GM06990 (cell line): ENCODE data around the gene SLC25A41.

ENCODE experiments used
- DNase-seq: peaks from one replicate; pipeline ENCODE4 v3.0.0-alpha.2; 2011; ENCODE audit not compliant: insufficient read length; ENCODE audit errors: extremely low read depth
- H3K27me3 ChIP-seq: replicated peaks from 2 replicates; pipeline ENCODE4 v1.6.0; 2011; ENCODE audit warnings: low read length; ENCODE audit not compliant: control insufficient read depth, insufficient read depth
- H3K36me3 ChIP-seq: 2 replicates; pipeline ENCODE4 v1.5.1; 2011; ENCODE audit warnings: low read length; ENCODE audit not compliant: control insufficient read depth, insufficient read depth
- H3K4me3 ChIP-seq: replicated peaks from 2 replicates; pipeline ENCODE4 v1.5.1; 2011; ENCODE audit warnings: low read depth, mild to moderate bottlenecking, control low read depth, low read length
- TF ChIP-seq, protein P1 (sequence below): IDR thresholded peaks from 2 replicates; pipeline ENCODE4 v1.5.1; 2011; ENCODE audit warnings: low read length, control low read depth, mild to moderate bottlenecking, inconsistent platforms; ENCODE audit not compliant: insufficient read depth, poor library complexity, severe bottlenecking

Gene SLC25A41

DNA sequence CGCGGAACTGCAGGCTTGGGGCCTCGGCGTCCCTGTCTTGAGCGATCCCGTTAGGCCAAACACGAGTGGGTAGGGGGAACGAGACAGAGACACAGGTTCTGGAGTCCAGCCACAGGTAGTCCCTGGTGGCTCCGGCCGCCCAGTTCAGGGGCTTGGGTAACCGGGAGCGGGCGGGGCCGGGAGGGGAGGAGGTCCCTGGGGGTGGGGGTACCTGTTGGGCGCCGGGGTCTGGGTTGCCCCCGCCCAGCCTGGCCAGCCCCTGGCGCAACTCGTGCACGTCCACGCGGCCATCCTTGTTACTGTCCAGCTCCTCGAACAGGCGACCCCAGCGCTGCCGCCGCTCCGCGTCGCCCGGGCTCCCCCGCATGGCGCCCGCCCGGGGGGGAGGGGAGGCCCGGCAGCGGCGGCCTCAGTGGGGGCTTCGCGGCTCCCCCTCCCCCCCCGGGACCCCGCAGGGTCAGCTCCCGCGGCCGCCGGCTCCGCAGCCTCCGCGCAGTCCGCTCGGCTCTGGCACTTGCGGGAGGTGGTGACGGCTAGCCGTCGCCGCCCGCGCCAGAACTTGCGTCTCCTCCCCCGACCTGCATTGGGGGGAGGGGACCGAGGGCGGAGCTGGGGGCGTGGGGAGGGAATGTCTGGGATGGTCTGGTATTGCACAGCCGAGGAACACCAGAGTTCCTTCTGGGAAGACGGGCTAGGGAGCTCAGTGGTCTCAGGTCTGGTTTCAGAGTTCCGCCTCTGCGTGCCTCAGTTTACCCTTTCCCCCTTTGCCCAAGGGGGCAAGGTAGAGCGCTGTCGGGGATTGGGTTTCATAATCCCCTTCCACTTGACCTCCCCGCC is 25.9 kb upstream of the SLC25A41 start, which contains the start of gene SLC25A23:
Gene SLC25A23, minus strand, starts transcription at position 531 of the 837 bp plus-strand sequence. Its CDS starts 164 bp downstream, at position 367.
- no peaks in the 10 kb centered on the region for H3K27me3 ChIP-seq
- TF ChIP-seq, protein P1, sequence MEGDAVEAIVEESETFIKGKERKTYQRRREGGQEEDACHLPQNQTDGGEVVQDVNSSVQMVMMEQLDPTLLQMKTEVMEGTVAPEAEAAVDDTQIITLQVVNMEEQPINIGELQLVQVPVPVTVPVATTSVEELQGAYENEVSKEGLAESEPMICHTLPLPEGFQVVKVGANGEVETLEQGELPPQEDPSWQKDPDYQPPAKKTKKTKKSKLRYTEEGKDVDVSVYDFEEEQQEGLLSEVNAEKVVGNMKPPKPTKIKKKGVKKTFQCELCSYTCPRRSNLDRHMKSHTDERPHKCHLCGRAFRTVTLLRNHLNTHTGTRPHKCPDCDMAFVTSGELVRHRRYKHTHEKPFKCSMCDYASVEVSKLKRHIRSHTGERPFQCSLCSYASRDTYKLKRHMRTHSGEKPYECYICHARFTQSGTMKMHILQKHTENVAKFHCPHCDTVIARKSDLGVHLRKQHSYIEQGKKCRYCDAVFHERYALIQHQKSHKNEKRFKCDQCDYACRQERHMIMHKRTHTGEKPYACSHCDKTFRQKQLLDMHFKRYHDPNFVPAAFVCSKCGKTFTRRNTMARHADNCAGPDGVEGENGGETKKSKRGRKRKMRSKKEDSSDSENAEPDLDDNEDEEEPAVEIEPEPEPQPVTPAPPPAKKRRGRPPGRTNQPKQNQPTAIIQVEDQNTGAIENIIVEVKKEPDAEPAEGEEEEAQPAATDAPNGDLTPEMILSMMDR: no peak
- H3K4me3 ChIP-seq: peak within 1 kb of the TSS; percentile 74
- peaks cover 16% of the 10 kb centered on the region for H3K36me3 ChIP-seq
- DNase-seq: peak; percentile 85

DNA sequence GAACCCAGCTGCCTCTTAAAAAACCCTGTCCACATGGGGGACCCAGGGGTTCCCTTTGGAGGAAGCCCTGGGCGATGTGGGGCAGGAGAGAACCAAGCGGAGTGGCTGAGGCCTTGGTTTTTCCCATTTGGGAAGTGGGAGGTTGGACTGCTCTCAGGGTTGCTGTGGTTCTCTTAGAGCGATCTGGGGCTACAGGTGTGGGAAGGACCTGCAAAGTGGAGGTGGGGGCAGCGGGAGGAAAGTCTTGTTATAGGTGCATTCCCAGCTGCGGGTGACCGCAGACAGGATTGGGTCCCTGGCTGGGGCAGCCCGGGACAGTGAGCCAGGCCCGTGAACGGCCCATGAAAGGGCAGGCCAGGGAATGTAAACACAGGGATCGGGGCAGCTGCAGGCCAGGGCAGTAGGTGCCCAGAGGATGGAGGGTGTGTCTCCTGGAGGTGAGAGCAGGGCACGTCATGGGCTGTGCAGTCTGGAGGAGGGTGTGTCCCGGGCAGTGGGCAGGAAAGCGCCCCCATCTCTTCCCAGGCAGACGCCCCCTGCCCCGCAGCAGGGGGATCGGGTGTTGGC is 25.2 kb upstream of the SLC25A41 start:
- TF ChIP-seq, protein P1: no peak
- Histone ChIP-seq H3K4me3 (peak overlapping the region; percentile 74), H3K27me3 (no peaks in the 10 kb centered on the region), H3K36me3 (peaks cover 22% of the 10 kb centered on the region)
- peak; percentile 41 for DNase-seq

DNA sequence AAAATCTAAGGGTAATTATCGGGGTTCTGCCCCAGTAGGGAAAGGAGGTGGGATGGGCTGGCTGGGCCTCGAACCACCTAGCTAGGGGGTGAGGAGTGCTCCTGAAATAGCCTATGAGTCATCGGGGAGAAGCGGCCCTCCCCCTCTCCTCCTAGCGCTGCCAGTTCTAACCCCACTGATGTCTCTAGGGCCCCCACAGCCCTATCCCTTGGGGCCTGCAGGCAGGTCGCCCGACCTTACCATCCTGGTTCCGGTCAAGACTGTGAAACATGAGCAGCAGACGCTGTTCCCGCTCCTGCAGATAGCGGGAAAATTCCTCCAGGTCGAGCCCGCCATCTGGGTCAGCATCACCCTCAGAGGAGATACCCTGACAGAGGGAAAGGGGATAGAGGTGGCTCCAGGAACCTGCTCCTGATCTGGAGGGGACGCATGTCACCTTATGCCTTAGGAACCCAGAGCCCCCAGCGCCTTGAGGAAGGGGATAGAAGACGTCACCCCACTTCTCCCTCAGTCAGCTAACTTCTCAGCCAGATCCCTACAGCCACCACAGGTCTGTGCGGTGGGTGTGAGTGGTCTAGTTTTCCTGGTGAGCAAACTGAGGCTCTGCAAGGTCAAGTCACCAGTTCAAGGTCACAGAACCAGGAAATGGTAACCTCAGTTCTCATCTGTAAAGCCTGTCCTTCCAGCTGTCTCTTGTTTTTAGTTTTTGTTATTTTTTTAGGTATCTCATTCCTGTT is 24.6 kb upstream of the SLC25A41 start:
- peak overlapping the region; percentile 74 for H3K4me3 ChIP-seq
- TF ChIP-seq, protein P1: no peak

DNA sequence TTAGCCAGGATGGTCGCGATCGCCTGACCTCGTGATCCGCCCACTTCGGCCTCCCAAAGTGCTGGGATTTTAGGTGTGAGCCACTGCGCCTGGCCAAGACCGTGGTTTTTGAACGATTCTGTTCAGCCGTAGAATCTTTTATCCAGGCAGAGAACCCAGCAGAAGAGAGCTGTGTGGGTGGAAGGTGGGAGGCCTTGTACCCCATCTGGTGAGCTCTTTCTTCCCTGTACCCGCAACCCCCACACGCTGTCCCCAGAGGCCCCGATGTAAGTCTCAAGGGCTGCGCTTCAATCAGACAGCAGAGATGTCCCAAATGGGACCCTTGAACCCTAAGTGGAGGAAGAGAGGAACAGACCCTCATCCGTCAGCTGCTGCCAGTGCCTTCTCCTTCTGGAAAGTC is 22.4 kb upstream of the SLC25A41 start:
- H3K27me3 ChIP-seq: no peaks in the 10 kb centered on the region
- DNase-seq: no peak
- no peak overlapping the region for H3K4me3 ChIP-seq
- TF ChIP-seq, protein P1: no peak
- peaks cover 36% of the 10 kb centered on the region for H3K36me3 ChIP-seq

More for the DNA sequence above, 24.6 kb upstream of the SLC25A41 start:
- no peaks in the 10 kb centered on the region for H3K27me3 ChIP-seq
- peaks cover 24% of the 10 kb centered on the region for H3K36me3 ChIP-seq
- peak; percentile 57 for DNase-seq

DNA sequence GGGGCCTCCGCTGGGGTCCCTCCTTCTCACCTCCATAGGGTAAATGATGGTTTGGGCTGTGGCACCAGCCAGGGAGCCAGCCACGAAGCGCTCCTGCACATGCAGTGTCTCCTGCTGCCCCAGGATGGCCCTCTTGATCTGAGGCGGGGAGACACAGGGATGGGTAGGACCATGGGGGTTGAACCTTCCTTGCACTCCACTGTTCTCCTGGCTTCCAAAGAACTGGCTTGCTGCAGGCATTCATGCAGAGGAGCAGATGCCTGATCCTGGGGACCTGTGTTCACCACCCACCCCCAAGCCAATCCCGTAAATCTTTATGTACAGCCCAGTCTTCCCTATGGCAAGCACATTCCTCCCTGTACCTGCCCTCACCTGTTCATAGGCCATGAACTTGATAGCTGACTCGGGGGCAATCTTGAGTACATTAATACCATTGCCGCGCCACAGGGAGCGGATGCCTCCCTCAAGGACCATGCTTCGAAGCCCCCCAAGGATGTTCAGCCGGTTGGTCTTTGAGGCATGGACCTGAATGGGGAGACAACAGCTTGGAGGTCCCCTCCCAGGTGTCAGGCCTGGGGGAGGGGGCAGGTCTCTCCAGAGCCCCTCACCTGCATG is 20.5 kb upstream of the SLC25A41 start:
- no peaks in the 10 kb centered on the region for H3K27me3 ChIP-seq
- TF ChIP-seq, protein P1: no peak
- no peak for DNase-seq
- peaks cover 36% of the 10 kb centered on the region for H3K36me3 ChIP-seq
- H3K4me3 ChIP-seq: no peak overlapping the region
